KMS-11 (cell line): ENCODE results near the gene CIBAR2.

ENCODE experiments used
- H2AFZ ChIP-seq: fragments of 200-600 bp; sonication (generic); 2 replicates; pipeline ENCODE4 v1.6.1; 2016; ENCODE audit warnings: antibody characterized with exemption, mixed run types, low read depth
- H3K27ac ChIP-seq: fragments of 200-600 bp; sonication (generic); 2 replicates; pipeline ENCODE4 v1.6.1; 2016; ENCODE audit warnings: mild to moderate bottlenecking, mixed run types
- H3K27me3 ChIP-seq: fragments of 200-600 bp; sonication (generic); 2 replicates; pipeline ENCODE4 v1.6.1; 2017; ENCODE audit warnings: mild to moderate bottlenecking, low read depth, mixed run types, moderate library complexity; ENCODE audit not compliant: insufficient read depth
- H3K36me3 ChIP-seq: fragments of 200-600 bp; sonication (generic); 2 replicates; pipeline ENCODE4 v1.6.1; 2017; ENCODE audit warnings: mild to moderate bottlenecking, mixed run types; ENCODE audit not compliant: insufficient read depth
- H3K4me1 ChIP-seq: fragments of 200-600 bp; sonication (generic); 2 replicates; pipeline ENCODE4 v1.6.1; 2016; ENCODE audit warnings: mild to moderate bottlenecking, low read depth, mixed run types; ENCODE audit not compliant: poor library complexity, severe bottlenecking
- H3K4me2 ChIP-seq: fragments of 200-600 bp; sonication (generic); 2 replicates; pipeline ENCODE4 v1.7.0; 2016; ENCODE audit warnings: mild to moderate bottlenecking, mixed run types
- H3K4me3 ChIP-seq: fragments of 200-600 bp; sonication (generic); IDR thresholded peaks from 2 replicates; pipeline ENCODE4 v1.6.1; 2017; ENCODE audit warnings: low read depth, low read length, mixed read lengths; ENCODE audit not compliant: insufficient read depth
- H3K79me2 ChIP-seq: fragments of 200-600 bp; sonication (generic); 2 replicates; pipeline ENCODE4 v1.6.1; 2016; ENCODE audit warnings: low read depth, mixed run types; ENCODE audit not compliant: insufficient read depth
- H3K9ac ChIP-seq: fragments of 200-600 bp; sonication (generic); 2 replicates; pipeline ENCODE4 v1.6.1; 2016; ENCODE audit warnings: mild to moderate bottlenecking, mixed run types
- H4K20me1 ChIP-seq: fragments of 200-600 bp; sonication (generic); 2 replicates; pipeline ENCODE4 v1.6.1; 2016; ENCODE audit warnings: mild to moderate bottlenecking, mixed run types; ENCODE audit not compliant: insufficient read depth
- TF ChIP-seq, protein P1 (sequence below): fragments of 200-600 bp; sonication (generic); conservative IDR thresholded peaks from 2 replicates; pipeline ENCODE4 v1.6.1; 2017; ENCODE audit warnings: low read depth, mild to moderate bottlenecking, antibody characterized with exemption, low read length, moderate library complexity, mixed read lengths

CIBAR2 gene

DNA sequence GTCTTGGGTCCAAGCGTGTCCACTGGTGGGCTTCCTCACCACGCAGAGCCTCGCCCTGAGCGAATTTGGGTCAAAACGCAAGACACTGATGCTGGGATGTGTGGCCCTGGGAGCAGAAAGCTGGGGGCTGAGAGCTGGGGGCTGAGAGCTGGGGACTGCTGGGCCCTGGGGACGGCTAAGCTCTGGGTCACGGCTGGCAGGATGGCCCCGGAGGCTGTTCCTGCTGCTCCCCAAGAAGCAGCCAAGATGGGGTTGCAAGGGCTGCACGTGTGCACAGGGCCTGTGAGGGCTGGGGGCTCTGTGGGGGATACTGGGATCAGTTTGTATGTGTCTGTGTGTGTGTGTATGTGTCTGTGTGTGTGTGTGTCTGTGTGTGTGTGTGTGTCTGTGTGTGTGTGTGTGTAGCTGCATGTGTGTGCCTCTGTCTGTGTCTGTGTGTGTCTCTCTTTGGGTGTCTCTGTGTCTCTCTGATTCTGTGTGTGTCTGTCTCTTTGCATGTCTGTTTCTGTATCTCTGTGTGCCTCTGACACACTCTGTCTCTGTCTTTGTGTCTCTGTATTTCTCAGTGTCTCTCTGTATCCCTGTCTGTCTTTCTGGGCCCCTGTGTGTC lies 38.2 kb upstream of the CIBAR2 start:
- Histone ChIP-seq H3K4me1 (no peaks in the 10 kb centered on the region), H2AFZ (no peak overlapping the region), H3K36me3 (no peaks in the 10 kb centered on the region), H3K27ac (no peak overlapping the region), H3K4me3 (no peak overlapping the region), H3K9ac (no peak overlapping the region), H3K27me3 (peaks cover 73% of the 10 kb centered on the region), H4K20me1 (no peaks in the 10 kb centered on the region), H3K79me2 (no peaks in the 10 kb centered on the region), H3K4me2 (no peak overlapping the region)
- TF ChIP-seq, protein P1, sequence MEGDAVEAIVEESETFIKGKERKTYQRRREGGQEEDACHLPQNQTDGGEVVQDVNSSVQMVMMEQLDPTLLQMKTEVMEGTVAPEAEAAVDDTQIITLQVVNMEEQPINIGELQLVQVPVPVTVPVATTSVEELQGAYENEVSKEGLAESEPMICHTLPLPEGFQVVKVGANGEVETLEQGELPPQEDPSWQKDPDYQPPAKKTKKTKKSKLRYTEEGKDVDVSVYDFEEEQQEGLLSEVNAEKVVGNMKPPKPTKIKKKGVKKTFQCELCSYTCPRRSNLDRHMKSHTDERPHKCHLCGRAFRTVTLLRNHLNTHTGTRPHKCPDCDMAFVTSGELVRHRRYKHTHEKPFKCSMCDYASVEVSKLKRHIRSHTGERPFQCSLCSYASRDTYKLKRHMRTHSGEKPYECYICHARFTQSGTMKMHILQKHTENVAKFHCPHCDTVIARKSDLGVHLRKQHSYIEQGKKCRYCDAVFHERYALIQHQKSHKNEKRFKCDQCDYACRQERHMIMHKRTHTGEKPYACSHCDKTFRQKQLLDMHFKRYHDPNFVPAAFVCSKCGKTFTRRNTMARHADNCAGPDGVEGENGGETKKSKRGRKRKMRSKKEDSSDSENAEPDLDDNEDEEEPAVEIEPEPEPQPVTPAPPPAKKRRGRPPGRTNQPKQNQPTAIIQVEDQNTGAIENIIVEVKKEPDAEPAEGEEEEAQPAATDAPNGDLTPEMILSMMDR = no peak

DNA sequence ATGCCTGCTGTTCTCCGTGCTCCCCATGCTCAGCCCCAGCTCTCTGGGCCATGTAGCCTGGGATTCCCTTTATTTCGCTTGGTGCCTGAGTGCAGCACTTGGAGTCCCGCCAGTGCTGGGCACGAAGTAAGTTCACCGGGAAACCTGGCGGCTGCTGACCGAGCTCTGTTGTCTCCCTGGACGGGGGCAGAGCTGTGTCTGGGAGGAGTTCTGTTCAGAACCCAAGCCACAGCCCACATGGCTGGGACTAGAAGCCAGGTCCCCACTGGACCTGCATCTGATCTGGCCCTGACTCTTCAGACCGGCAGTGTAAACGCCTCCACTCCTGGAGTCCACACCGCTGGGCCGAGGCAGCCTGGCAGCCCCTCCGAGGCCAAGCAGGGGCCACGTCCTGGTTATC lies 37.5 kb upstream of the CIBAR2 start:
- TF ChIP-seq, protein P1 = no peak
- H3K27ac ChIP-seq = no peak overlapping the region
- no peaks in the 10 kb centered on the region for H3K79me2 ChIP-seq
- no peaks in the 10 kb centered on the region for H3K36me3 ChIP-seq
- H3K4me2 ChIP-seq = no peak overlapping the region
- H3K27me3 ChIP-seq = peaks cover 73% of the 10 kb centered on the region
- H2AFZ ChIP-seq = no peak overlapping the region
- H4K20me1 ChIP-seq = no peaks in the 10 kb centered on the region
- no peak overlapping the region for H3K4me3 ChIP-seq
- H3K4me1 ChIP-seq = no peaks in the 10 kb centered on the region
- H3K9ac ChIP-seq = no peak overlapping the region

DNA sequence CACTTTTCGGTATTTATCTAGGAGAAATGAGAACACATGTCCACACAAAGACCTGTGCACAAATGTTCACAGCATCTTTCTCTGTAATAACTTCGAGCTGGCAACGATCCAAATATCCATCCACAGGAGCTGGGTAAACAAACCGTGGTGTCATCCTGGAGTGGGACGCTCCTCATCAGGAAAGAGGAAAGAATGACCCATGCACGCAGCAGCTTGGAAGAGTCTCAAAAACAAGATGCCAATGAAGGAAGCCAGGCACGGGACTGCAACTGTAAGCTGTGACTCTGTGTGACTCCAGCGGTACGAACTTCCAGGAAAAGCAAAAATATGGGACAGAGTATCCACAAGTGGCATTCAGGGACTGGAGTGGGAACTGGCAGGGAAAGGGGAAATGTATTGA lies 36.7 kb upstream of the CIBAR2 start:
- H3K9ac ChIP-seq = no peak overlapping the region

DNA sequence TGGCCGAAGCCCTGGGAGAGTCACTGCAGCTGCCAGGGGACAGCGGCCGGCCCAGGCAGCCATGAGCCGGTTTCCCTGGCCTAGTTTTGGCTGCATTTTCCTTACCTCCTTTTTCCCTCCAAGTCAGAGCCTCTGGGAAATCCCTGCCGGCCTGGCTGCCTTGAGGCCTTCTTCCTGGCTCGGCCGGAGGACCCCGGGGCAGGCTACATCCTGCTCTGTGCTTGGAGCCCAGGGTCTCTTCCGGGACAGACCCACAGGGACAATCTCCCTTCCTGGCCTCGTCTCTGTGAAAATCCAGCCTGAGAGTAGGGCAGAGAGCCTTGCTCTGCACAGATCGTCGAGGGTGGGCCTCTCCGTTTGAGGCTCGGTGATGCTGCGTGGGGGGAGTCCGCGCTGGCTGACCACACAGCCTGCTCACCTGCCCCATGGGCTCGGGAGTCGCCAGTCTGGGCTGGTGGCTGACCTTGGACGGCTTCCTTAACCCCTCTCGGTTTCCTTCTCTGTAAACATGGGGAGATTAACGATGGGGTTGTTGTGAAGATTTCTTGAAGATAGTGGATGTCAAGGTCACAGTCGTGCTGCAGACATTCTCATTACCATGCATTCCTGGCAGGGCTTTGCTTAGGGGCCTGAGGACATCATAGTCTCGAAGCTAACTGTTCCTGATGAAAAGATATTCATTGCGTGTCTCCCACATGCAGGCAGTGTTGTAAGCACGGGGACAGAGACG lies 34.8 kb upstream of the CIBAR2 start:
- H3K27ac ChIP-seq = no peak overlapping the region
- H3K9ac ChIP-seq = no peak overlapping the region
- no peaks in the 10 kb centered on the region for H4K20me1 ChIP-seq
- TF ChIP-seq, protein P1 = no peak
- H3K79me2 ChIP-seq = no peaks in the 10 kb centered on the region
- H3K4me2 ChIP-seq = no peak overlapping the region
- peaks cover 82% of the 10 kb centered on the region for H3K27me3 ChIP-seq
- H2AFZ ChIP-seq = no peak overlapping the region
- H3K4me1 ChIP-seq = no peaks in the 10 kb centered on the region
- no peak overlapping the region for H3K4me3 ChIP-seq
- H3K36me3 ChIP-seq = no peaks in the 10 kb centered on the region

More for the DNA sequence above, 36.7 kb upstream of the CIBAR2 start:
- TF ChIP-seq, protein P1 = no peak
- H4K20me1 ChIP-seq = no peaks in the 10 kb centered on the region
- H3K79me2 ChIP-seq = no peaks in the 10 kb centered on the region
- no peak overlapping the region for H3K4me3 ChIP-seq
- H3K36me3 ChIP-seq = no peaks in the 10 kb centered on the region
- H3K27ac ChIP-seq = no peak overlapping the region
- H3K4me1 ChIP-seq = no peaks in the 10 kb centered on the region
- peaks cover 73% of the 10 kb centered on the region for H3K27me3 ChIP-seq
- no peak overlapping the region for H2AFZ ChIP-seq
- no peak overlapping the region for H3K4me2 ChIP-seq
